Kidney (tissue), 14 donors: ENCODE results near the gene CNOT2. TPM values are rescaled to one million over a fixed set of nuclear protein-coding genes. Genes with fewer than 3 reads are reported as not detected.

ENCODE experiments used
- DNase-seq, 5 donors: peaks; one replicate each; pipeline ENCODE4 v3.0.0-alpha.2; 2013 to 2020
- FAIRE-seq: peaks from 2 replicates; lab custom pipeline; 2012; peaks lifted over from hg19 to GRCh38; lab: Jason Lieb, UNC
- H3K27ac ChIP-seq, 2 donors: one replicate each; pipeline ENCODE4 v1.7.0; 2013; ENCODE audit warnings: low read depth in 2 of 2, low read length in 2 of 2, inconsistent platforms in 1 of 2
- H3K27me3 ChIP-seq: one replicate; pipeline ENCODE4 v1.7.1; 2013; ENCODE audit warnings: low read length, inconsistent platforms; ENCODE audit not compliant: control insufficient read depth, insufficient read depth
- H3K36me3 ChIP-seq, 3 donors: one replicate each; pipeline versions ENCODE4 v1.7.0 to v1.7.1; 2013; ENCODE audit warnings: low read length in 3 of 3, control low read depth in 1 of 3, inconsistent platforms in 1 of 3; ENCODE audit not compliant: insufficient read depth in 3 of 3, control insufficient read depth in 2 of 3
- H3K4me1 ChIP-seq, 3 donors: one replicate each; pipeline versions ENCODE4 v1.7.0 to v1.7.1; 2013; ENCODE audit warnings: low read length in 3 of 3, inconsistent platforms in 1 of 3, low read depth in 1 of 3; ENCODE audit not compliant: control insufficient read depth in 2 of 3, insufficient read depth in 2 of 3
- H3K4me3 ChIP-seq, 3 donors: one replicate each; pipeline versions ENCODE4 v1.7.0 to v1.8.1; 2013; ENCODE audit warnings: low read length in 3 of 3, control low read depth in 1 of 3, inconsistent platforms in 1 of 3
- H3K9ac ChIP-seq, 3 donors: one replicate each; pipeline versions ENCODE4 v1.7.0 to v1.7.1; 2013; ENCODE audit warnings: low read length in 3 of 3, control low read depth in 1 of 3, inconsistent platforms in 1 of 3
- H3K9me3 ChIP-seq, 3 donors: one replicate each; pipeline versions ENCODE4 v1.7.0 to v1.7.1; 2013; ENCODE audit warnings: low read length in 3 of 3, control low read depth in 1 of 3, inconsistent platforms in 1 of 3; ENCODE audit not compliant: control insufficient read depth in 2 of 3, insufficient read depth in 1 of 3
- intact Hi-C: fragments of 100-400 bp; cut with DNase I; formaldehyde crosslinking; loops from one replicate; pipeline ENCODE4 v1.11.1; 2022
- polyA plus RNA-seq: library from polyadenylated mRNA; stranded (reverse); fragments of 350-450 nt; fragmentation: Illumina TruSeq; extraction: RNeasy Lipid Tissue Mini Kit (QIAGEN cat#74804); gene quantifications from one replicate; pipeline ENCODE4 v1.2.3, GENCODE V29; 2014; ENCODE audit warnings: low read depth, low replicate concordance; ENCODE audit not compliant: insufficient read depth
- total RNA-seq: library from RNA; stranded (reverse); fragmentation: NEBNext Ultra II Directional; extraction: Animal tissue kit (Norgen Biotek cat#: 25700); gene quantifications from one replicate; pipeline ENCODE4 v1.2.1, GENCODE V29; 2021
- TF ChIP-seq, protein P1 (sequence below): IDR thresholded peaks from 3 replicates; pipeline ENCODE4 v1.5.1; 2012; ENCODE audit warnings: mild to moderate bottlenecking, moderate library complexity, borderline replicate concordance; ENCODE audit not compliant: insufficient read depth; ENCODE audit errors: extremely low read depth
- donor health status: control.
- donor health status: control.
- donor health status: control.
- donor health status: control.
- donor health status: control.
- donor health status: DM: yes; HTN: yes; CAD: no.
- donor health status: Normal renal cell carcinoma (clear cell type).

Gene CNOT2
- total and polyA plus RNA-seq, 2 donors from 2014 or later: 21.0 to 68.8 TPM

DNA sequence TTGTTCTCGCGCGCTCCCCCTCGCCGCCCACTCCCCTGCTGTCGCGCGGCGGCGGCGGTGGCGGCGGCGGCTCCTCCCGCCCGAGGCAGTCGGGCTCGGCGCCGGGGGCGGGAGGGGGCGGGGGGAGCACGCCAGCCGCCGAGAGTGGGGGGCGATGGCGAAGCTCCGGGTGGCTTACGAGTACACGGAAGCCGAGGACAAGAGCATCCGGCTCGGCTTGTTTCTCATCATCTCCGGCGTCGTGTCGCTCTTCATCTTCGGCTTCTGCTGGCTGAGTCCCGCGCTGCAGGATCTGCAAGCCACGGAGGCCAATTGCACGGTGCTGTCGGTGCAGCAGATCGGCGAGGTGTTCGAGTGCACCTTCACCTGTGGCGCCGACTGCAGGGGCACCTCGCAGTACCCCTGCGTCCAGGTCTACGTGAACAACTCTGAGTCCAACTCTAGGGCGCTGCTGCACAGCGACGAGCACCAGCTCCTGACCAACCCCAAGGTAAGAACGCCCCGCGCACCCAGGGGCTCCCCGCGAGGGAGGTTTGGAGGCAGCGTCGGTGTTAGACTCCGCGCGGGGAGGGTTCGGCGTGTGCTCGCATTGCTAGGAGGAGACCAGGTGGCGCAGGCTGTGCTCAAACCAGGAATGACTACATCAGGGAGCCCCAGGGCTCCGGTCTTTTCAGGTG lies 123.5 kb downstream of the CNOT2 start:
- DNase-seq (peak in 4 of 5 donors; percentile 57 to 82 (median 77)), FAIRE-seq (no peak)
- TF ChIP-seq, protein P1, sequence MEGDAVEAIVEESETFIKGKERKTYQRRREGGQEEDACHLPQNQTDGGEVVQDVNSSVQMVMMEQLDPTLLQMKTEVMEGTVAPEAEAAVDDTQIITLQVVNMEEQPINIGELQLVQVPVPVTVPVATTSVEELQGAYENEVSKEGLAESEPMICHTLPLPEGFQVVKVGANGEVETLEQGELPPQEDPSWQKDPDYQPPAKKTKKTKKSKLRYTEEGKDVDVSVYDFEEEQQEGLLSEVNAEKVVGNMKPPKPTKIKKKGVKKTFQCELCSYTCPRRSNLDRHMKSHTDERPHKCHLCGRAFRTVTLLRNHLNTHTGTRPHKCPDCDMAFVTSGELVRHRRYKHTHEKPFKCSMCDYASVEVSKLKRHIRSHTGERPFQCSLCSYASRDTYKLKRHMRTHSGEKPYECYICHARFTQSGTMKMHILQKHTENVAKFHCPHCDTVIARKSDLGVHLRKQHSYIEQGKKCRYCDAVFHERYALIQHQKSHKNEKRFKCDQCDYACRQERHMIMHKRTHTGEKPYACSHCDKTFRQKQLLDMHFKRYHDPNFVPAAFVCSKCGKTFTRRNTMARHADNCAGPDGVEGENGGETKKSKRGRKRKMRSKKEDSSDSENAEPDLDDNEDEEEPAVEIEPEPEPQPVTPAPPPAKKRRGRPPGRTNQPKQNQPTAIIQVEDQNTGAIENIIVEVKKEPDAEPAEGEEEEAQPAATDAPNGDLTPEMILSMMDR: no peak
- no peaks in the 10 kb centered on the region for H3K36me3 ChIP-seq
- H3K9ac ChIP-seq: peak overlapping the region in 2 of 3 donors; percentile 28 to 85
- H3K27ac ChIP-seq: peak overlapping the region; percentile 20 to 67
- H3K4me3 ChIP-seq: peak overlapping the region; percentile 85 to 95 (median 86)
- no peaks in the 10 kb centered on the region for H3K9me3 ChIP-seq
- peaks cover 0 to 7% (median 0%) of the 10 kb centered on the region in 3 donors for H3K4me1 ChIP-seq
- intact Hi-C loops: no loop called here
- H3K27me3 ChIP-seq: peaks cover 12% of the 10 kb centered on the region

DNA sequence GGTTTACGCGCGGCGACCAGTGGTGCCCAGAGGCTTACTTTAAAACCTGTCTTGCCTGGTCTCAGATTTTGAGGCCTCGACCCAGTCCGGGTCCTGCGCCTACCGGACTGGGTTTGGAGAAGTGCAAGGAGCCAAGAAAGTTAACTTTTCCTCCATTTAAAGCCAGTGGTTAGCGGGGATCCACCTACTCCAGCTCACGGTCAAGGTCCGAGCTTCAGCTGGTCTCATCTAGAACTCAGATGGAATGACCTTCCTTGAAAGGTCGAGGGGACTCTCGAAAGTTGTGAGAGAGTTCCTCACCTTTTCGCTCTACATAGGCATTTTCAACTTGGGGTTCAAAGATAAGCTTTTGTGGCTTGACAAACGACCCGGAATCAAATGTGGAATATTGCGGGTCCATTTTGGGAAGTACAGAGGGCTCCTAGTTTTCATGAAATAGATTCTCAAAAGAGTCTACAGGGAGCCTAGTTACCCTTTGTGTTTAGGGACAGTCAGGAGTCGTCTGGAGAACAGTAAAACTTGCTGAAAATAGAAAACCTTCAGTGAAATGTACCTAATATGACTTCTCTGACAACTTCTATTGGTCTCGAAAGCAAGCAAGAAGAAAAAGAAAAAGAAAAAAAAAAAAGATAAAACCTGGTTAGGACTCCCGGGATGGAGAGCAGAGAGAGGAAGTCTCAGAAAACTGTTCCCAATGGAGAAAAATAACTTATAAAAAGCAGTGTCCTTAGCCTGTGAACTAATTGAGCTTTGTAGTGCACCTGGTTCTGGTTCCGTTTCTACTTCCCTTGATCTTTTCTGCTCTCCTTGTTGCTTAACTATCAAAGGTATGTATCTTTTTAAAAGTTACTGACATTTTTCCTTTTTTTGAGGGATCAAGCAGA lies 124.3 kb downstream of the CNOT2 start:
- H3K9ac ChIP-seq: peak overlapping the region; percentile 28 to 85 (median 29)
- H3K4me1 ChIP-seq: peaks cover 0 to 7% (median 0%) of the 10 kb centered on the region in 3 donors
- intact Hi-C loops: no loop called here
- no peaks in the 10 kb centered on the region for H3K36me3 ChIP-seq
- H3K9me3 ChIP-seq: no peaks in the 10 kb centered on the region
- FAIRE-seq: no peak
- peak overlapping the region; percentile 20 to 67 for H3K27ac ChIP-seq
- H3K4me3 ChIP-seq: peak overlapping the region; percentile 85 to 95 (median 86)
- DNase-seq: peak in 3 of 5 donors; percentile 60 to 77 (median 77)
- TF ChIP-seq, protein P1: no peak
- H3K27me3 ChIP-seq: peaks cover 12% of the 10 kb centered on the region

DNA sequence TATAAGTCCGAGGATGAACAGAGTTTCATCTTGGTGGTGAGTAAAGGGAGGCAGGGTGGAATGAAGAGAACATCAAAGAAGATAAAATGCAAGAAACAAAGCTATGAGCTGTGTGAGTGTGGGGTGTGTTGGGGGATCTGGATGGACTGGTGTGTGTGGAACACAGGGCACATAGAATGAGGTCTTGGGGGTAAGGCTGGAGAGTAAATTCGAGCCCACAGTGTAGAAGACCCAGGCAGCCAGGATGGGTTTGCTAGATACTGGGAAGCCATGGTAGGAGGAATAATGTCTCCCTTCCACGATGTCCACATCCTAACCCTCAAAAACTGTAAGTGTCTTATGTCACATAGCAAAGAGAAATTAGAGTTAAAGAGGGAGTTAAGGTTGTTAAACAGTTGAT lies 129.6 kb downstream of the CNOT2 start:
- H3K36me3 ChIP-seq: no peaks in the 10 kb centered on the region
- no peaks in the 10 kb centered on the region for H3K27me3 ChIP-seq
- DNase-seq (no peak), FAIRE-seq (no peak)
- TF ChIP-seq, protein P1: no peak
- H3K9ac ChIP-seq: no peak overlapping the region
- H3K4me1 ChIP-seq: no peaks in the 10 kb centered on the region
- no peak overlapping the region for H3K27ac ChIP-seq
- H3K9me3 ChIP-seq: no peaks in the 10 kb centered on the region
- no peak overlapping the region for H3K4me3 ChIP-seq
- intact Hi-C loops: no loop called here
